Endothelial cell of umbilical vein (primary cell): ENCODE data around the gene IQSEC3. TPM values are rescaled to one million over a fixed set of nuclear protein-coding genes. Genes with fewer than 3 reads are reported as not detected.

ENCODE experiments used
- BruUV-seq: library from RNA; stranded (reverse); fragments of 400-500 nt; replicated peaks from 2 replicates; lab custom pipeline; 2021; lab: Mats Ljungman, UMichigan
- CTCF ChIA-PET: fragments of 300-600, 350-600 bp; sonication (Branson Sonifier 250); formaldehyde crosslinking; loops from one replicate; lab custom pipeline; 2021; ENCODE audit warnings: antibody characterized with exemption, inconsistent platforms; lab: Charles Lee
- POLR2A ChIA-PET: fragments of 300-600, 350-600 bp; sonication (Branson Sonifier 250); formaldehyde crosslinking; loops from one replicate; lab custom pipeline; 2021; ENCODE audit warnings: antibody characterized with exemption, inconsistent platforms; lab: Charles Lee
- DNase-seq: peaks from one replicate; pipeline ENCODE4 v3.0.0-alpha.2; 2011; ENCODE audit warnings: low read depth, low spot score
- FAIRE-seq: peaks from 2 replicates; lab custom pipeline; 2011; peaks lifted over from hg19 to GRCh38; lab: Jason Lieb, UNC
- H2AFZ ChIP-seq: 2 replicates; pipeline ENCODE4 v1.6.0; 2012; ENCODE audit warnings: low read depth, low read length, control low read depth, inconsistent platforms
- H3K27ac ChIP-seq: 2 replicates; pipeline ENCODE4 v1.5.1; 2011; ENCODE audit warnings: low read depth, mild to moderate bottlenecking, control low read depth, low read length, moderate library complexity; ENCODE audit not compliant: insufficient read depth
- H3K27me3 ChIP-seq, 2 experiments: 2 replicates each; pipeline versions ENCODE4 v1.6.0 to v1.6.1; 2011; ENCODE audit warnings: low read length in 2 of 2, mixed read lengths in 1 of 2; ENCODE audit not compliant: control insufficient read depth in 2 of 2, insufficient read depth in 2 of 2
- H3K36me3 ChIP-seq, 2 experiments: 2 replicates in 1 of 2; 3 replicates in 1 of 2; pipeline ENCODE4 v1.5.1; 2011; ENCODE audit warnings: low read length in 2 of 2, mild to moderate bottlenecking in 1 of 2, moderate library complexity in 1 of 2; ENCODE audit not compliant: control insufficient read depth in 2 of 2, insufficient read depth in 2 of 2; ENCODE audit errors: extremely low read depth in 1 of 2
- H3K4me1 ChIP-seq: 3 replicates; pipeline ENCODE4 v1.5.1; 2011; ENCODE audit warnings: mild to moderate bottlenecking, low read length; ENCODE audit not compliant: control insufficient read depth, insufficient read depth; ENCODE audit errors: extremely low read depth
- H3K4me2 ChIP-seq: 2 replicates; pipeline ENCODE4 v1.6.1; 2011; ENCODE audit warnings: low read length, control low read depth, mixed read lengths; ENCODE audit not compliant: insufficient read depth
- H3K4me3 ChIP-seq, 3 experiments: fragments of 200-600 bp in 1 of 3; sonication (generic), shearing (Covaris generic) in 1 of 3; replicated peaks in 1 of 3; 2 replicates each; pipeline ENCODE4 v1.5.1; 2011 to 2016; ENCODE audit warnings: control low read depth in 3 of 3, low read length in 3 of 3, mild to moderate bottlenecking in 2 of 3, inconsistent platforms in 1 of 3, low read depth in 1 of 3, moderate library complexity in 1 of 3; ENCODE audit not compliant: insufficient read depth in 1 of 3
- H3K79me2 ChIP-seq: 2 replicates; pipeline ENCODE4 v1.6.0; 2012; ENCODE audit warnings: low read length, inconsistent platforms; ENCODE audit not compliant: control insufficient read depth, insufficient read depth
- H3K9ac ChIP-seq: replicated peaks from 2 replicates; pipeline ENCODE3; 2011; ENCODE audit warnings: low read length, control low read depth; ENCODE audit not compliant: insufficient read depth; ENCODE audit errors: extremely low read depth
- H3K9me1 ChIP-seq: replicated peaks from 3 replicates; pipeline ENCODE4 v1.6.0; 2011; ENCODE audit warnings: mild to moderate bottlenecking, low read length; ENCODE audit not compliant: control insufficient read depth, insufficient read depth; ENCODE audit errors: extremely low read depth
- H3K9me3 ChIP-seq: replicated peaks from 2 replicates; pipeline ENCODE4 v1.5.1; 2012; ENCODE audit warnings: low read length, inconsistent platforms; ENCODE audit not compliant: control insufficient read depth, insufficient read depth
- H4K20me1 ChIP-seq: replicated peaks from 2 replicates; pipeline ENCODE3; 2011; ENCODE audit warnings: mild to moderate bottlenecking, low read length; ENCODE audit not compliant: control insufficient read depth, insufficient read depth; ENCODE audit errors: extremely low read depth
- CTCF ChIP-seq, 2 donors: IDR thresholded peaks; 1 replicate in 1 of 2; 2 replicates in 1 of 2; pipeline ENCODE4 v1.5.1; 2011; ENCODE audit warnings: low read length in 2 of 2, mild to moderate bottlenecking in 2 of 2, moderate library complexity in 2 of 2, control low read depth in 1 of 2, inconsistent platforms in 1 of 2, low read depth in 1 of 2; ENCODE audit not compliant: insufficient read depth in 1 of 2; ENCODE audit errors: extremely low read depth in 1 of 2
- EZH2 ChIP-seq: IDR thresholded peaks from 2 replicates; pipeline ENCODE4 v1.6.1; 2012; ENCODE audit warnings: borderline replicate concordance, low read depth, mild to moderate bottlenecking, moderate library complexity, low read length, inconsistent platforms; ENCODE audit not compliant: severe bottlenecking
- FOS ChIP-seq: IDR thresholded peaks from 2 replicates; pipeline ENCODE4 v1.6.1; 2011; ENCODE audit warnings: mild to moderate bottlenecking, low read length, moderate library complexity, borderline replicate concordance; ENCODE audit not compliant: insufficient read depth
- GATA2 ChIP-seq: IDR thresholded peaks from 2 replicates; pipeline ENCODE4 v1.7.0; 2011; ENCODE audit warnings: low read depth, mild to moderate bottlenecking, moderate library complexity, mixed read lengths, low read length; ENCODE audit not compliant: insufficient read length, insufficient read depth
- JUN ChIP-seq: IDR thresholded peaks from 2 replicates; pipeline ENCODE4 v1.6.1; 2011; ENCODE audit warnings: borderline replicate concordance, low read depth; ENCODE audit not compliant: insufficient read length, insufficient read depth
- MAX ChIP-seq: IDR thresholded peaks from 2 replicates; pipeline ENCODE4 v1.6.1; 2011; ENCODE audit not compliant: insufficient read depth, insufficient read length
- MYC ChIP-seq: IDR thresholded peaks from one replicate; pipeline ENCODE4 v1.6.1; 2011; ENCODE audit warnings: mild to moderate bottlenecking, low read depth, low read length
- POLR2A ChIP-seq: IDR thresholded peaks from 2 replicates; pipeline ENCODE4 v1.6.1; 2012; ENCODE audit warnings: low read depth, mild to moderate bottlenecking, control low read depth, low read length
- POLR2AphosphoS5 ChIP-seq: IDR thresholded peaks from 2 replicates; pipeline ENCODE4 v1.6.1; 2012; ENCODE audit warnings: low read depth, mild to moderate bottlenecking, control low read depth, low read length, moderate library complexity; ENCODE audit not compliant: insufficient read depth
- dilution Hi-C: fragments of 300-500 bp; cut with MboI; formaldehyde crosslinking; loops from one replicate; pipeline ENCODE4 v1.15.0; 2019; ENCODE audit warnings: low sequenced_read_pairs; ENCODE audit not compliant: extremely low pct_ligation_motif_present
- intact Hi-C: fragments of 100-400 bp; cut with micrococcal nuclease; formaldehyde crosslinking; loops from one replicate; pipeline ENCODE4 v1.10.0; 2022
- polyA plus RNA-seq, 4 experiments: library from polyadenylated mRNA; depleted of rRNA in 3 of 4; stranded (reverse) in 3 of 4; unstranded in 1 of 4; fragments of >200 nt; gene quantifications; 2 replicates each; pipeline versions ENCODE4 v1.2.1 to v1.2.3, GENCODE V29; 2011 to 2012; ENCODE audit warnings: missing spikeins in 1 of 4
- total RNA-seq: library from RNA; stranded (reverse); gene quantifications from 2 replicates; pipeline ENCODE4 v1.2.3, GENCODE V29; 2021

IQSEC3 gene
- total and polyA plus RNA-seq, 2 donors (not counting 3 experiments of a cell fraction or from before 2014, with no cell fraction given), result not detected

- no TSS peak for BruUV-seq
- DNase-seq, result no peak
- Histone ChIP-seq H3K36me3 (no peaks in the 10 kb centered on the region), H3K9me1 (no peaks in the 10 kb centered on the region), H3K27ac (no peak overlapping the region), H3K4me3 (no peak overlapping the region), H3K9me3 (no peaks in the 10 kb centered on the region), H3K9ac (no peak overlapping the region), H2AFZ (no peak overlapping the region), H3K4me2 (no peak overlapping the region), H3K79me2 (no peaks in the 10 kb centered on the region), H3K27me3 (no peaks in the 10 kb centered on the region), H4K20me1 (no peaks in the 10 kb centered on the region), H3K4me1 (no peaks in the 10 kb centered on the region)
- no peak for FAIRE-seq
- TF ChIP-seq CTCF (IDR thresholded peaks at IDR 0.05; ENCODE audit: extremely low read depth in 1 of 2, insufficient read depth in 1 of 2, low read depth in 1 of 2, low read length in 2 of 2) (no peak), MAX (no peak), GATA2 (no peak), POLR2A (no peak), JUN (no peak), EZH2 (no peak), FOS (no peak), POLR2AphosphoS5 (no peak), MYC (no peak)
- ChIA-PET CTCF (interaction anchor here (0.7 kb wide), 1 partner anchor 138 kb away, joined by 3 read pairs; no protein-coding TSS in a partner anchor), POLR2A (no interaction called here)
- dilution Hi-C loops (no loop called here), intact Hi-C loops (no loop called here)
Measured at GRCh38 chr12:125566-125965, 59.0 kb downstream of the IQSEC3 start.
